IMR-90 (cell line): Measurements from ENCODE around the gene IL22RA1. TPM values are rescaled to one million over a fixed set of nuclear protein-coding genes. Genes with fewer than 3 reads are reported as not detected.

Experiments
- ATAC-seq: fragments of 200-7000 bp; cut with Tn5 transposase; 2 replicates; pipeline ENCODE4 v1.9.1; 2020; ENCODE audit warnings: low read depth, mild to moderate bottlenecking, moderate library complexity
- BruUV-seq: library from RNA; stranded (reverse); fragments of 400-500 nt; replicated peaks from 2 replicates; lab custom pipeline; 2021; lab: Mats Ljungman, UMichigan
- CTCF ChIA-PET: fragments of 300-600 bp; formaldehyde crosslinking; extraction: SDS; loops from one replicate; lab custom pipeline; 2021; ENCODE audit warnings: antibody characterized with exemption; lab: Yijun Ruan, JAX
- POLR2A ChIA-PET: fragments of 300-600 bp; sonication (Branson Sonifier 250); formaldehyde crosslinking; loops from one replicate; lab custom pipeline; 2022; ENCODE audit warnings: antibody characterized with exemption; ENCODE audit not compliant: unreplicated experiment; lab: Charles Lee
- DNase-seq: peaks from one replicate; pipeline ENCODE4 v3.0.0; 2013
- H2AFZ ChIP-seq: replicated peaks from 2 replicates; pipeline ENCODE3; 2013; ENCODE audit warnings: low read length, mild to moderate bottlenecking; ENCODE audit not compliant: poor library complexity
- H2AK5ac ChIP-seq: 2 replicates; pipeline ENCODE4 v1.6.1; 2013; ENCODE audit warnings: low read depth, low read length, inconsistent platforms
- H2AK9ac ChIP-seq: replicated peaks from 2 replicates; pipeline ENCODE3; 2013; ENCODE audit warnings: mild to moderate bottlenecking, low read depth, low read length, moderate library complexity; ENCODE audit not compliant: poor library complexity
- H2BK120ac ChIP-seq: 2 replicates; pipeline ENCODE4 v1.6.1; 2013; ENCODE audit warnings: low read depth, low read length, inconsistent platforms
- H2BK15ac ChIP-seq: 3 replicates; pipeline ENCODE4 v1.6.1; 2013; ENCODE audit warnings: low read depth, low read length, inconsistent platforms
- H2BK20ac ChIP-seq: 2 replicates; pipeline ENCODE4 v1.6.1; 2013; ENCODE audit warnings: low read depth, mild to moderate bottlenecking, inconsistent platforms, low read length, moderate library complexity
- H2BK5ac ChIP-seq: 2 replicates; pipeline ENCODE4 v1.6.1; 2013; ENCODE audit warnings: mild to moderate bottlenecking, low read depth, low read length, inconsistent platforms; ENCODE audit not compliant: poor library complexity, severe bottlenecking
- H3K14ac ChIP-seq: replicated peaks from 2 replicates; pipeline ENCODE4 v1.6.1; 2013; ENCODE audit warnings: low read depth, low read length, inconsistent platforms
- H3K18ac ChIP-seq: 2 replicates; pipeline ENCODE4 v1.6.1; 2013; ENCODE audit warnings: low read depth, low read length, control low read depth
- H3K23ac ChIP-seq: 2 replicates; pipeline ENCODE4 v1.6.1; 2013; ENCODE audit warnings: low read depth, low read length, inconsistent platforms
- H3K27ac ChIP-seq: 2 replicates; pipeline ENCODE4 v1.5.1; 2013; ENCODE audit warnings: mild to moderate bottlenecking, control low read depth, low read length; ENCODE audit not compliant: insufficient read depth
- H3K27me3 ChIP-seq: 2 replicates; pipeline ENCODE4 v1.6.1; 2013; ENCODE audit warnings: low read length; ENCODE audit not compliant: control insufficient read depth, insufficient read depth
- H3K36me3 ChIP-seq: 2 replicates; pipeline ENCODE4 v1.6.1; 2013; ENCODE audit warnings: low read length, mixed read lengths; ENCODE audit not compliant: control insufficient read depth, insufficient read depth
- H3K4ac ChIP-seq: 2 replicates; pipeline ENCODE4 v1.6.1; 2013; ENCODE audit warnings: low read depth, low read length, inconsistent platforms
- H3K4me1 ChIP-seq: 2 replicates; pipeline ENCODE4 v1.6.1; 2013; ENCODE audit warnings: low read length, mixed read lengths; ENCODE audit not compliant: control insufficient read depth, insufficient read depth
- H3K4me2 ChIP-seq: 2 replicates; pipeline ENCODE4 v1.6.1; 2013; ENCODE audit warnings: low read depth, mild to moderate bottlenecking, control low read depth, low read length, moderate library complexity
- H3K4me3 ChIP-seq: 2 replicates; pipeline ENCODE4 v1.5.1; 2013; ENCODE audit warnings: low read depth, mild to moderate bottlenecking, control low read depth, low read length, moderate library complexity; ENCODE audit not compliant: insufficient read depth
- H3K56ac ChIP-seq: 2 replicates; pipeline ENCODE4 v1.6.1; 2013; ENCODE audit warnings: low read length, inconsistent platforms; ENCODE audit not compliant: insufficient read depth; ENCODE audit errors: extremely low read depth
- H3K79me1 ChIP-seq, 2 experiments: 2 replicates each; pipeline ENCODE4 v1.6.1; 2013; ENCODE audit warnings: low read length in 2 of 2, inconsistent platforms in 1 of 2, low read depth in 1 of 2
- H3K9ac ChIP-seq: 2 replicates; pipeline ENCODE4 v1.6.1; 2013; ENCODE audit warnings: low read depth, low read length, control low read depth
- H3K9me1 ChIP-seq: 2 replicates; pipeline ENCODE4 v1.6.1; 2013; ENCODE audit warnings: low read length, inconsistent platforms; ENCODE audit not compliant: insufficient read depth
- H3K9me3 ChIP-seq: 2 replicates; pipeline ENCODE4 v1.6.1; 2013; ENCODE audit warnings: low read length; ENCODE audit not compliant: control insufficient read depth, insufficient read depth
- H4K20me1 ChIP-seq: 2 replicates; pipeline ENCODE4 v1.6.1; 2013; ENCODE audit warnings: low read length, inconsistent platforms; ENCODE audit not compliant: insufficient read depth
- H4K5ac ChIP-seq: 2 replicates; pipeline ENCODE4 v1.6.1; 2013; ENCODE audit warnings: mild to moderate bottlenecking, low read depth, low read length, control low read depth
- H4K8ac ChIP-seq, 2 experiments: 2 replicates each; pipeline ENCODE4 v1.6.1; 2013; ENCODE audit warnings: low read depth in 2 of 2, low read length in 2 of 2, control low read depth in 1 of 2, inconsistent platforms in 1 of 2
- H4K91ac ChIP-seq: 2 replicates; pipeline ENCODE4 v1.6.1; 2013; ENCODE audit warnings: low read depth, low read length, inconsistent platforms; ENCODE audit not compliant: insufficient read depth
- CEBPB ChIP-seq: IDR thresholded peaks from 2 replicates; pipeline ENCODE4 v1.6.1; 2012; ENCODE audit warnings: low read depth, low read length, improper control_type of control experiment
- CHD1 ChIP-seq: IDR thresholded peaks from 2 replicates; pipeline ENCODE4 v1.6.1; 2012; ENCODE audit warnings: low read depth, low read length, improper control_type of control experiment
- CTCF ChIP-seq: conservative IDR thresholded peaks from 2 replicates; pipeline ENCODE4 v1.5.1; 2012; ENCODE audit warnings: mild to moderate bottlenecking, low read depth, low read length, improper control_type of control experiment
- ELK1 ChIP-seq: fragments of 150-350 bp; IDR thresholded peaks from 2 replicates; pipeline ENCODE4 v1.6.1; 2016; ENCODE audit warnings: low read depth, mild to moderate bottlenecking, low read length, moderate library complexity, borderline replicate concordance
- FOS ChIP-seq: fragments of 150-350 bp; IDR thresholded peaks from 2 replicates; pipeline ENCODE4 v1.6.1; 2016; ENCODE audit warnings: low read depth, low read length
- MAFK ChIP-seq: IDR thresholded peaks from 2 replicates; pipeline ENCODE4 v1.6.1; 2012; ENCODE audit warnings: low read depth, low read length, improper control_type of control experiment
- MAZ ChIP-seq: IDR thresholded peaks from 2 replicates; pipeline ENCODE4 v1.6.1; 2012; ENCODE audit warnings: low read depth, mild to moderate bottlenecking, low read length, improper control_type of control experiment, moderate library complexity, borderline replicate concordance
- MXI1 ChIP-seq: IDR thresholded peaks from 2 replicates; pipeline ENCODE4 v1.6.1; 2012; ENCODE audit warnings: low read depth, mild to moderate bottlenecking, low read length, moderate library complexity, borderline replicate concordance
- NFE2L2 ChIP-seq: fragments of 150-350 bp; IDR thresholded peaks from 2 replicates; pipeline ENCODE4 v1.6.1; 2016; ENCODE audit warnings: low read depth, mild to moderate bottlenecking, low read length
- POLR2A ChIP-seq: IDR thresholded peaks from 2 replicates; pipeline ENCODE4 v1.6.1; 2012; ENCODE audit warnings: mild to moderate bottlenecking, low read depth, low read length
- RAD21 ChIP-seq: IDR thresholded peaks from 2 replicates; pipeline ENCODE4 v1.6.1; 2012; ENCODE audit warnings: low read length, improper control_type of control experiment
- RCOR1 ChIP-seq: IDR thresholded peaks from 2 replicates; pipeline ENCODE4 v1.6.1; 2012; ENCODE audit warnings: mild to moderate bottlenecking, low read length, improper control_type of control experiment; ENCODE audit not compliant: insufficient replicate concordance
- RFX5 ChIP-seq: IDR thresholded peaks from 2 replicates; pipeline ENCODE4 v1.8.0; 2012; ENCODE audit warnings: low read depth, mild to moderate bottlenecking, low read length, moderate library complexity
- SMC3 ChIP-seq: fragments of 150-350 bp; IDR thresholded peaks from 2 replicates; pipeline ENCODE4 v1.6.1; 2016; ENCODE audit warnings: low read depth, mild to moderate bottlenecking, antibody characterized with exemption, low read length, moderate library complexity
- USF2 ChIP-seq: fragments of 150-350 bp; IDR thresholded peaks from 2 replicates; pipeline ENCODE4 v1.6.1; 2017; ENCODE audit warnings: mild to moderate bottlenecking, antibody characterized with exemption, low read length, low read depth
- WGBS, 2 experiments: methylation state at CpG; one replicate each; pipeline versions ENCODE4 v1.1.5 to v1.1.7; 2013; ENCODE audit warnings: missing lambda C conversion rate in 2 of 2; ENCODE audit not compliant: insufficient read length in 1 of 2; ENCODE audit errors: extremely low coverage in 2 of 2; 5-methylcytosine and 5-hydroxymethylcytosine counted together
- dilution Hi-C: fragments of 300-500 bp; cut with HindIII; formaldehyde crosslinking; loops from one replicate; pipeline ENCODE4 v1.14.3; 2018; ENCODE audit warnings: low sequenced_read_pairs; ENCODE audit not compliant: unreplicated experiment
- in situ Hi-C: fragments of 300-500 bp; cut with MboI; formaldehyde crosslinking; loops from 3 replicates; pipeline ENCODE4 v1.14.3; 2019; ENCODE audit warnings: low sequenced_read_pairs, inconsistent platforms, mixed read lengths
- intact Hi-C: fragments of 100-400 bp; cut with micrococcal nuclease; formaldehyde crosslinking; loops from 2 replicates; pipeline ENCODE4 v1.10.0; 2022
- polyA plus RNA-seq, 3 experiments: library from polyadenylated mRNA; depleted of rRNA; stranded (reverse); fragments of >200 nt; gene quantifications; 2 replicates each; pipeline ENCODE4 v1.2.3, GENCODE V29; 2012; ENCODE audit warnings: low replicate concordance in 1 of 3
- total RNA-seq: library from RNA; depleted of rRNA; stranded (reverse); fragments of >200 nt; gene quantifications from 2 replicates; pipeline ENCODE4 v1.2.3, GENCODE V29; 2012

The IL22RA1 gene
- total and polyA plus RNA-seq, 2 of the 4 experiments (the other 2 are of a cell fraction) = not detected

GRCh38 chr1:24136956-24137539 lies 5.9 kb downstream of the IL22RA1 start:
- H2AK5ac ChIP-seq = no peak overlapping the region
- no peak overlapping the region for H2BK5ac ChIP-seq
- H3K56ac ChIP-seq = no peak overlapping the region
- no peak overlapping the region for H3K23ac ChIP-seq
- in situ Hi-C loops = no loop called here
- H3K9me3 ChIP-seq = peaks cover 2% of the 10 kb centered on the region; the same call in 1 of the 2 replicates
- BruUV-seq = no TSS peak
- dilution Hi-C loops = no loop called here
- DNase-seq (no peak), ATAC-seq (no peak)
- no peak overlapping the region for H3K4me3 ChIP-seq
- no peak overlapping the region for H3K27ac ChIP-seq
- no peaks in the 10 kb centered on the region for H3K4me1 ChIP-seq
- no peak overlapping the region for H2BK20ac ChIP-seq
- no peak overlapping the region for H2BK15ac ChIP-seq
- H2AK9ac ChIP-seq = no peak overlapping the region
- no peak overlapping the region for H3K4me2 ChIP-seq
- H4K5ac ChIP-seq = no peak overlapping the region
- H3K36me3 ChIP-seq = no peaks in the 10 kb centered on the region
- no peak for TF ChIP-seq SMC3
- TF ChIP-seq CEBPB = no peak
- no peak for TF ChIP-seq NFE2L2
- TF ChIP-seq CTCF = no peak
- no peak for TF ChIP-seq POLR2A
- no peak for TF ChIP-seq MAZ
- TF ChIP-seq RAD21 = no peak
- no peak for TF ChIP-seq RFX5
- no peak for TF ChIP-seq MAFK
- no peak for TF ChIP-seq RCOR1
- no peak for TF ChIP-seq MXI1
- TF ChIP-seq FOS = no peak
- TF ChIP-seq ELK1 = no peak
- no peak for TF ChIP-seq USF2
- no peak for TF ChIP-seq CHD1
- H3K4ac ChIP-seq = no peak overlapping the region
- POLR2A ChIA-PET = no interaction called here
- H2BK120ac ChIP-seq = no peak overlapping the region
- CTCF ChIA-PET = no interaction called here
- H3K27me3 ChIP-seq = peaks cover 40% of the 10 kb centered on the region
- H3K14ac ChIP-seq = no peak overlapping the region
- H4K20me1 ChIP-seq = no peaks in the 10 kb centered on the region
- H4K91ac ChIP-seq = no peak overlapping the region
- WGBS, 2 experiments = 58% methylated on average over 10 of the region's 15 CpGs; no CpG with 5 or more reads in 1 of the 2 experiments
- no peaks in the 10 kb centered on the region for H3K79me1 ChIP-seq
- H4K8ac ChIP-seq = no peak overlapping the region
- no peak overlapping the region for H3K18ac ChIP-seq
- no peaks in the 10 kb centered on the region for H3K9me1 ChIP-seq
- intact Hi-C loops = loop anchor here (10.0 kb wide), 1 partner anchor 52 kb away; no protein-coding TSS in a partner anchor
- no peak overlapping the region for H3K9ac ChIP-seq
- H2AFZ ChIP-seq = no peak overlapping the region
